IPS-18a (cell line): ENCODE results near the gene MAD2L2.
"Not testable (repeated sequence)": the region's sequence is repeated elsewhere in the genome, so short reads cannot be mapped to it uniquely, and the experiment has no call there.

Source experiments
- H3K27ac ChIP-seq: one replicate; pipeline ENCODE4 v1.5.1; 2013; ENCODE audit warnings: low read length
- H3K27me3 ChIP-seq: one replicate; pipeline ENCODE4 v1.6.1; 2013; ENCODE audit warnings: mild to moderate bottlenecking, low read length; ENCODE audit not compliant: control insufficient read depth, insufficient read depth
- H3K36me3 ChIP-seq: one replicate; pipeline ENCODE4 v1.6.1; 2013; ENCODE audit warnings: low read depth, low read length; ENCODE audit not compliant: control insufficient read depth
- H3K4me1 ChIP-seq: one replicate; pipeline ENCODE4 v1.6.1; 2013; ENCODE audit warnings: low read depth, low read length; ENCODE audit not compliant: control insufficient read depth
- H3K4me3 ChIP-seq: one replicate; pipeline ENCODE4 v1.5.1; 2013; ENCODE audit warnings: low read length
- H3K9ac ChIP-seq: one replicate; pipeline ENCODE4 v1.6.1; 2013; ENCODE audit warnings: mild to moderate bottlenecking, low read length, moderate library complexity
- H3K9me3 ChIP-seq: one replicate; pipeline ENCODE4 v1.6.1; 2013; ENCODE audit warnings: low read depth, low read length; ENCODE audit not compliant: control insufficient read depth

MAD2L2 gene

GRCh38 chr1:11648732-11649158 lies 32.2 kb downstream of the MAD2L2 start:
- Histone ChIP-seq H3K9me3 (no peaks in the 10 kb centered on the region), H3K4me1 (peaks cover 7% of the 10 kb centered on the region)

DNA sequence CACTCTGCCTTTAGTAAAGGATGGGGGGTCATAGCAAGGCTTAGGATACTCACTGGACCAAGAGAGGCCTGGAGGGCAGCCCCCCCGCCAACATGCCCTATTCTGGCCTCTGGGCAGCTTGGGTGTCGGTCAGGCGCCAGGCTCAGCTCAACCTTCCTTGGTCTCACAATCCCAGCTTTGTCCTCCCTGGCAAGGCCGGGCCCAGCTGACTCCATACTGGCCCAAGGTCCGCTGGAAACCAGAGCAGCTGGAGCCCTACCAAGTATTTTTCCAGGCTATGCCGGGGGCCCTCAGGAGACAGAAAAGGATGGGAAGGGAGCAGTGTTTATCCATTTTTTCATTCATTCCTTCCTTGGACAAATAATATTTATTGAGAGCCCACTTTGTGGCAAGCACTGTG lies 32.9 kb downstream of the MAD2L2 start:
- no peak overlapping the region for H3K4me3 ChIP-seq
- H3K4me1 ChIP-seq = peaks cover 4% of the 10 kb centered on the region
- no peaks in the 10 kb centered on the region for H3K9me3 ChIP-seq
- no peak overlapping the region for H3K9ac ChIP-seq
- peaks cover 39% of the 10 kb centered on the region for H3K27me3 ChIP-seq
- no peaks in the 10 kb centered on the region for H3K36me3 ChIP-seq
- H3K27ac ChIP-seq = no peak overlapping the region

More at GRCh38 chr1:11648732-11649158, 32.2 kb downstream of the MAD2L2 start:
- Histone ChIP-seq H3K27ac (no peak overlapping the region), H3K36me3 (no peaks in the 10 kb centered on the region), H3K9ac (no peak overlapping the region), H3K27me3 (peaks cover 46% of the 10 kb centered on the region), H3K4me3 (peak overlapping the region; percentile 27)

DNA sequence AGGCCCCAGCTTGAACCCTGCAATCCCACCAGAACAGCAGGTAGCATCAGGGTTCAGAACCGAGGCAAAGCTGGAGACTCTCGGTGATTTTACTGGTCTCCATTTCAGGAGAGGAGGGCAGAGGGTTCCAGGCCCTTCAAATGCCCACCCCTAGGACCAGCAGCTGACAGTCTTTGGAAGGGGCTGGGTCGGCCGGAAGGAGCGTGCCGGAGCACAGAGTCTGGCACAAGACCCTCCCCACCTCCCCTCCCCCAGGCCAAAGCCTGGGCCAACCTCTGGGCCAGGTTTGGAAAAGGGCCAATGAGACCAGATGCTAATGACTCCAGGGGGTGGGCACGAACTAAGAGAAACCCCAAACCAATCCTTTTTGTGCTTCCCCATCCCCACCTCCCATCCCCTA lies 33.6 kb downstream of the MAD2L2 start:
- H3K9me3 ChIP-seq = no peaks in the 10 kb centered on the region
- no peak overlapping the region for H3K27ac ChIP-seq
- no peaks in the 10 kb centered on the region for H3K4me1 ChIP-seq
- no peak overlapping the region for H3K4me3 ChIP-seq
- no peaks in the 10 kb centered on the region for H3K36me3 ChIP-seq
- peaks cover 32% of the 10 kb centered on the region for H3K27me3 ChIP-seq
- no peak overlapping the region for H3K9ac ChIP-seq

GRCh38 chr1:11646317-11646716 lies 34.6 kb downstream of the MAD2L2 start:
- no peaks in the 10 kb centered on the region for H3K4me1 ChIP-seq
- no peak overlapping the region for H3K4me3 ChIP-seq
- H3K9me3 ChIP-seq = no peaks in the 10 kb centered on the region
- H3K36me3 ChIP-seq = no peaks in the 10 kb centered on the region
- H3K9ac ChIP-seq = no peak overlapping the region
- no peak overlapping the region for H3K27ac ChIP-seq
- H3K27me3 ChIP-seq = peaks cover 22% of the 10 kb centered on the region

DNA sequence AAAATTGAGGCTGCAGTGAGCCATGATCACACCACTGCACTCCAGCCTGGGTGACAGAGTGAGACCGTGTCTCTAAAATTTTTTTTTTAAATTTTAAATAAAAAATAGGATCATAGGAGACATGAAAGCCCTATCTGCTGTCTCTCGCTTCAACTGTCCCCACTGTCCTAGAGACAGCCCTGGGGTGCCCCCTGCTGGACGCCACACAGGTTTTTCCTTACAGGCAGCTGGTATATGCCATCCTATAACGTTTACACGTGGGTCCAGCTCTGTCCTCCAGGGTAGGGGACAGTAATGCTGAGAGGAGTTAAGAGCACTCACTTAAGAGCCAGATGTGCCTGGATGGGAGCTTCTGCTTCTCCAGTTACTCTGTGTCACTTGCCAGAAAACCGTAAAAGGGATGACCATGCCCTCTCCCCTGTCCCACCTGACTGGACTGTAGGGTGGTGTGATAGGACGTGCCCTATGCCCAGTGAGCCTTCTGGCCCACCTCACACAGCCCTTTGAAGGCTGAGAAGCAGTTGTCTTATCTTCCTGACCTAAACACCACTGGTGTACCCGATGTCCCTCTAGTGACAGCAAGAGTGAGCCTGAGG lies 35.2 kb downstream of the MAD2L2 start:
- Histone ChIP-seq H3K9ac (no peak overlapping the region), H3K4me3 (no peak overlapping the region), H3K27me3 (peaks cover 16% of the 10 kb centered on the region), H3K9me3 (no peaks in the 10 kb centered on the region), H3K4me1 (no peaks in the 10 kb centered on the region), H3K27ac (no peak overlapping the region), H3K36me3 (no peaks in the 10 kb centered on the region)

DNA sequence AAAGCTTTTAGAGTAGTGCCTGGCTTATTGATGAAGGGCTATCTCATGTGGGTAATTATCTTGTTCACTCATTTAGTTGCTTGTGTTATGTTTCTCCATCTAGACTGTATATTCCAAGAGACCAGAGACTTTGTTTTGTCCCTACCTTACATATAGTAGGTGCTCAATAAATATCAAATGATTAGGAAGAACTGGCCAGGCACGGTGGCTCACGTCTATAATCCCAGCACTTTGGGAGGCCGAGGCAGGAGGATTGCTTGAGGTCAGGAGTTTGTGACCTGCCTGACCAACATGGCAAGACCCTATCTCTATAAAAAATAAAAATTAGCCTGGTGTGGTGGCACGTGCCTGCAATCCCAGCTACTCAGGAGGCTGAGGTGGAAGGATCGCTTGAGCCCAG lies 35.7 kb downstream of the MAD2L2 start:
- H3K9me3 ChIP-seq = no peaks in the 10 kb centered on the region
- peaks cover 11% of the 10 kb centered on the region for H3K27me3 ChIP-seq
- H3K9ac ChIP-seq = no peak overlapping the region
- H3K4me3 ChIP-seq = no peak overlapping the region
- H3K4me1 ChIP-seq = no peaks in the 10 kb centered on the region
- no peak overlapping the region for H3K27ac ChIP-seq
- no peaks in the 10 kb centered on the region for H3K36me3 ChIP-seq

GRCh38 chr1:11643782-11644181 lies 37.2 kb downstream of the MAD2L2 start:
- H3K27me3 ChIP-seq = no peaks in the 10 kb centered on the region
- no peaks in the 10 kb centered on the region for H3K4me1 ChIP-seq
- no peak overlapping the region for H3K9ac ChIP-seq
- H3K36me3 ChIP-seq = no peaks in the 10 kb centered on the region
- H3K27ac ChIP-seq = no peak overlapping the region
- no peak overlapping the region for H3K4me3 ChIP-seq
- H3K9me3 ChIP-seq = no peaks in the 10 kb centered on the region

GRCh38 chr1:11642418-11643017 lies 38.4 kb downstream of the MAD2L2 start:
- H3K9ac ChIP-seq, H3K4me3 ChIP-seq, H3K36me3 ChIP-seq, H3K27ac ChIP-seq, H3K9me3 ChIP-seq, H3K27me3 ChIP-seq, H3K4me1 ChIP-seq: not testable (repeated sequence)

DNA sequence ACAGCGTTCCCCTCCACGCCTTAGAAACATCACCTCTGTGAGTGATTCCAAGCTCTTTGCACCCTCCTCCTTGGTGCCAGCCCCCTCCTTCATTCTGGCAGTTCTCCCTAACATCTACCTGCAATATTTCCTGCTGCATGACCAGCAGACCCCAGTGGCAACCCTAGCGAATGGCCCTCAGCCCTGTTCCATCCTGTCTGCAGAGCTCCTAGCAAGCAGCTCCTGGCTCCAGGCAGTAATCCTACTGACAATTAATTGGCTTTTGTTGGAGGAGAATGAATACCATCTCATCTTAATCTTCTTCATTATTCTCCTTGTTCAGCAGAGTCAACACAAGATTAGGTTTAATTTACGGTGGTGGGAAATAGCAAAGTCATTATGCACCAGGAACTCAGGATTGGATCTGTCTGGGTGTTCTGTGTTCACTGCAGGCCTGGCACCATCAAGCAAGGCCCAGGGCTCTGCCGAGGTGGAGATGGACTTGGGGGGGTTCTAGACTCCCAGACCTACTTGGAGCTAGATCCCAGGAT lies 39.1 kb downstream of the MAD2L2 start:
- no peak overlapping the region for H3K27ac ChIP-seq
- no peaks in the 10 kb centered on the region for H3K4me1 ChIP-seq
- H3K36me3 ChIP-seq = no peaks in the 10 kb centered on the region

GRCh38 chr1:11640944-11641343 lies 40.0 kb downstream of the MAD2L2 start:
- Histone ChIP-seq H3K36me3 (no peaks in the 10 kb centered on the region), H3K4me3 (no peak overlapping the region), H3K27ac (no peak overlapping the region), H3K27me3 (no peaks in the 10 kb centered on the region), H3K9ac (no peak overlapping the region), H3K4me1 (no peaks in the 10 kb centered on the region), H3K9me3 (no peaks in the 10 kb centered on the region)

More for the DNA sequence above, 39.1 kb downstream of the MAD2L2 start:
- no peaks in the 10 kb centered on the region for H3K27me3 ChIP-seq
- no peak overlapping the region for H3K4me3 ChIP-seq
- no peak overlapping the region for H3K9ac ChIP-seq
- H3K9me3 ChIP-seq = no peaks in the 10 kb centered on the region

DNA sequence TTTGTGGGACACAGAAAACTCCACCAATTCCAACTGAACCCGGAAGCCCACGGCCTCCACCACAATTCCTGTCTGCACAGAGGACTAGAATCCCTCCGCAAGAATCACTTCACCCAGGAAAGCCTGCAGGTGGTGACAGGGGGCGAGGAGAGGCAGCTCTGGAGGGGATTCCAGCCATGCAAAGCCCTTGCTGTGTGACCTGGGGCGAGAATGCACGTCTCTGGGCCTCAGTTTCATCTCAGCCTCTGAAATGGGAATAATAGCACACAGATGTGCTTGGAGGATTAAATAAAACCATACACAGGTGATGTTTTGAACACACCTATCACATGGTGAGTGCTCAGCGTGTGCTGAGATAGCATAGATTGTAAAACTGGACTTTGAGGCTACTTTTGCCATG lies 40.8 kb downstream of the MAD2L2 start:
- Histone ChIP-seq H3K9me3 (no peaks in the 10 kb centered on the region), H3K9ac (no peak overlapping the region), H3K36me3 (no peaks in the 10 kb centered on the region), H3K4me3 (no peak overlapping the region), H3K27ac (no peak overlapping the region), H3K4me1 (no peaks in the 10 kb centered on the region), H3K27me3 (no peaks in the 10 kb centered on the region)

- no peaks in the 10 kb centered on the region for H3K27me3 ChIP-seq
- H3K4me3 ChIP-seq = no peak overlapping the region
- no peak overlapping the region for H3K9ac ChIP-seq
- no peaks in the 10 kb centered on the region for H3K9me3 ChIP-seq
- H3K4me1 ChIP-seq = no peaks in the 10 kb centered on the region
- no peak overlapping the region for H3K27ac ChIP-seq
- no peaks in the 10 kb centered on the region for H3K36me3 ChIP-seq
Observed at GRCh38 chr1:11639372-11639771, 41.6 kb downstream of the MAD2L2 start.
